ENCODE measurements around the gene EHD1.

DNA sequence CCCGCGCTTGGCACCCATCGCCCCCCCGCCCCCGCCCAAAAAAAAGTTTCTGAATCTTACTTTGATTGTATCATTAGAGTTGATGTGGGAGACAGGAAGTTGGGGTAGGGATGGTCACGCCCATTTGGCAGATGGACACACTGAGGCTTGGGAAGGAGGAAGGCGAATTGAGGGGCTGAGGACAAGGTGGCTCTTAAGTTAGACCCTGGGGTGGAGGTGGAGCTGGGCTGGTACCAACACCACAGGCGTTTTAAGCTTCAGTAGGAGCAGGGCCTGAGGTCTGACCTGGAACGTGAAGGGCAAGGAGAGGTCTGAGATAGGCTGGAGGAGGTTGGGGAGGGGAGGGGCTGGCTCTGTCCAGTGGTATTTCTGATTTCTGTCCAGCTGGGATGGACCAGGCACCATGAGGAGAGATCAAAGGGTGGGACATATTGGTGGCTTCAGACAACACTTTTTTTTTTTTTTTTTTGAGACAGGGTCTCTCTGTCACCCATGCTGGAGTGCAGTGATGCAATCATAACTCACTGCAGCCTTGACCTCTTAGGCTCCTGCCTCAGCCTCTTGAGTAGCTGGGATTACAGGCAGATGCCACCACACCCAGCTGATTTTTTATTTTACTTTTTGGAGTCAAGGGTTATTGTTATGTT, 33.2 kb downstream of the EHD1 start:
- TF ChIP-seq, protein P1, sequence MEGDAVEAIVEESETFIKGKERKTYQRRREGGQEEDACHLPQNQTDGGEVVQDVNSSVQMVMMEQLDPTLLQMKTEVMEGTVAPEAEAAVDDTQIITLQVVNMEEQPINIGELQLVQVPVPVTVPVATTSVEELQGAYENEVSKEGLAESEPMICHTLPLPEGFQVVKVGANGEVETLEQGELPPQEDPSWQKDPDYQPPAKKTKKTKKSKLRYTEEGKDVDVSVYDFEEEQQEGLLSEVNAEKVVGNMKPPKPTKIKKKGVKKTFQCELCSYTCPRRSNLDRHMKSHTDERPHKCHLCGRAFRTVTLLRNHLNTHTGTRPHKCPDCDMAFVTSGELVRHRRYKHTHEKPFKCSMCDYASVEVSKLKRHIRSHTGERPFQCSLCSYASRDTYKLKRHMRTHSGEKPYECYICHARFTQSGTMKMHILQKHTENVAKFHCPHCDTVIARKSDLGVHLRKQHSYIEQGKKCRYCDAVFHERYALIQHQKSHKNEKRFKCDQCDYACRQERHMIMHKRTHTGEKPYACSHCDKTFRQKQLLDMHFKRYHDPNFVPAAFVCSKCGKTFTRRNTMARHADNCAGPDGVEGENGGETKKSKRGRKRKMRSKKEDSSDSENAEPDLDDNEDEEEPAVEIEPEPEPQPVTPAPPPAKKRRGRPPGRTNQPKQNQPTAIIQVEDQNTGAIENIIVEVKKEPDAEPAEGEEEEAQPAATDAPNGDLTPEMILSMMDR (IDR thresholded peaks at IDR 0.05), result no peak
- TF ChIP-seq ZFX (IDR thresholded peaks at IDR 0.05; ENCODE audit: borderline replicate concordance), result no peak

All from 22Rv1 (cell line).